Skeletal muscle tissue (tissue), 4 donors: ENCODE measurements around the gene RIPOR3. TPM values are rescaled to one million over a fixed set of nuclear protein-coding genes. Genes with fewer than 3 reads are reported as not detected.

Source experiments
- H3K27ac ChIP-seq: one replicate; pipeline ENCODE4 v1.7.0; 2013; ENCODE audit warnings: mild to moderate bottlenecking, low read depth, low read length, inconsistent platforms
- H3K27me3 ChIP-seq, 3 donors: one replicate each; pipeline ENCODE4 v1.7.0; 2013; ENCODE audit warnings: low read length in 3 of 3; ENCODE audit not compliant: control insufficient read depth in 3 of 3, insufficient read depth in 3 of 3
- H3K36me3 ChIP-seq, 3 donors: one replicate each; pipeline ENCODE4 v1.7.0; 2013; ENCODE audit warnings: low read length in 3 of 3; ENCODE audit not compliant: control insufficient read depth in 3 of 3, insufficient read depth in 3 of 3
- H3K4me1 ChIP-seq, 3 donors: one replicate each; pipeline ENCODE4 v1.7.0; 2013; ENCODE audit warnings: low read length in 3 of 3, mild to moderate bottlenecking in 3 of 3; ENCODE audit not compliant: control insufficient read depth in 3 of 3, insufficient read depth in 3 of 3
- H3K4me3 ChIP-seq, 3 donors: one replicate each; pipeline ENCODE4 v1.7.0; 2013; ENCODE audit warnings: low read length in 3 of 3
- H3K9ac ChIP-seq, 3 donors: one replicate each; pipeline ENCODE4 v1.7.0; 2013; ENCODE audit warnings: low read length in 3 of 3, mild to moderate bottlenecking in 3 of 3, moderate library complexity in 2 of 3, low read depth in 1 of 3
- H3K9me3 ChIP-seq, 3 donors: one replicate each; pipeline ENCODE4 v1.7.0; 2013; ENCODE audit warnings: low read length in 3 of 3; ENCODE audit not compliant: control insufficient read depth in 3 of 3
- total RNA-seq: library from RNA; depleted of rRNA; stranded (reverse); fragments of >200 nt; gene quantifications from one replicate; pipeline ENCODE4 v1.2.3, GENCODE V29; 2014
- donor health status: Osteomylitis.

The RIPOR3 gene
- total RNA-seq, 1 donor from 2014 or later = 2.6 TPM

GRCh38 chr20:50730765-50731054, 39.4 kb upstream of the RIPOR3 start:
- no peaks in the 10 kb centered on the region for H3K27me3 ChIP-seq
- H3K4me1 ChIP-seq = peaks cover 11 to 12% (median 11%) of the 10 kb centered on the region in 3 donors
- no peaks in the 10 kb centered on the region for H3K9me3 ChIP-seq
- no peaks in the 10 kb centered on the region for H3K36me3 ChIP-seq
- peak overlapping the region; percentile 50 for H3K27ac ChIP-seq
- H3K9ac ChIP-seq = peak overlapping the region; percentile 61 to 83 (median 61)
- peak overlapping the region; percentile 75 to 83 (median 79) for H3K4me3 ChIP-seq

- Histone ChIP-seq H3K27ac (peak overlapping the region; percentile 50), H3K9ac (peak overlapping the region; percentile 61 to 83 (median 61)), H3K36me3 (no peaks in the 10 kb centered on the region), H3K4me3 (peak overlapping the region; percentile 75 to 83 (median 79)), H3K27me3 (no peaks in the 10 kb centered on the region), H3K4me1 (peaks cover 11 to 15% (median 15%) of the 10 kb centered on the region in 3 donors), H3K9me3 (no peaks in the 10 kb centered on the region)
Observed at GRCh38 chr20:50729901-50730764, 38.8 kb upstream of the RIPOR3 start.

- Histone ChIP-seq H3K4me3 (no peak overlapping the region), H3K27me3 (no peaks in the 10 kb centered on the region), H3K36me3 (no peaks in the 10 kb centered on the region), H3K27ac (no peak overlapping the region), H3K4me1 (peaks cover 19 to 24% (median 24%) of the 10 kb centered on the region in 3 donors), H3K9ac (no peak overlapping the region), H3K9me3 (no peaks in the 10 kb centered on the region)
Observed at GRCh38 chr20:50728981-50729874, 37.9 kb upstream of the RIPOR3 start.

- no peak overlapping the region for H3K27ac ChIP-seq
Observed at GRCh38 chr20:50728486-50728980, 37.2 kb upstream of the RIPOR3 start.

GRCh38 chr20:50727792-50728485, 36.6 kb upstream of the RIPOR3 start:
- H3K36me3 ChIP-seq = no peaks in the 10 kb centered on the region
- H3K4me3 ChIP-seq = no peak overlapping the region
- no peak overlapping the region for H3K27ac ChIP-seq
- H3K4me1 ChIP-seq = peaks cover 21 to 25% (median 25%) of the 10 kb centered on the region in 3 donors
- H3K9me3 ChIP-seq = no peaks in the 10 kb centered on the region
- H3K9ac ChIP-seq = peak overlapping the region in 1 of 3 donors; percentile 43
- H3K27me3 ChIP-seq = no peaks in the 10 kb centered on the region

More at GRCh38 chr20:50728486-50728980, 37.2 kb upstream of the RIPOR3 start:
- Histone ChIP-seq H3K4me1 (peaks cover 21 to 25% (median 25%) of the 10 kb centered on the region in 3 donors), H3K36me3 (no peaks in the 10 kb centered on the region), H3K4me3 (no peak overlapping the region), H3K9me3 (no peaks in the 10 kb centered on the region), H3K27me3 (no peaks in the 10 kb centered on the region), H3K9ac (no peak overlapping the region)

- H3K27ac ChIP-seq = no peak overlapping the region
- H3K9ac ChIP-seq = no peak overlapping the region
- H3K4me1 ChIP-seq = peaks cover 19 to 24% (median 23%) of the 10 kb centered on the region in 3 donors
- no peaks in the 10 kb centered on the region for H3K36me3 ChIP-seq
- H3K4me3 ChIP-seq = no peak overlapping the region
- no peaks in the 10 kb centered on the region for H3K9me3 ChIP-seq
- no peaks in the 10 kb centered on the region for H3K27me3 ChIP-seq
Observed at GRCh38 chr20:50726955-50727791, 35.8 kb upstream of the RIPOR3 start.

- Histone ChIP-seq H3K4me3 (no peak overlapping the region), H3K27ac (no peak overlapping the region)
Observed at GRCh38 chr20:50725724-50726005, 34.3 kb upstream of the RIPOR3 start.

GRCh38 chr20:50724851-50725723, 33.7 kb upstream of the RIPOR3 start:
- Histone ChIP-seq H3K9ac (peak overlapping the region; percentile 53 to 71 (median 71)), H3K27me3 (no peaks in the 10 kb centered on the region), H3K4me1 (peaks cover 13 to 22% (median 21%) of the 10 kb centered on the region in 3 donors), H3K36me3 (no peaks in the 10 kb centered on the region), H3K4me3 (peak overlapping the region in 2 of 3 donors; percentile 2 to 49), H3K27ac (peak overlapping the region; percentile 56), H3K9me3 (no peaks in the 10 kb centered on the region)

More at GRCh38 chr20:50725724-50726005, 34.3 kb upstream of the RIPOR3 start:
- Histone ChIP-seq H3K36me3 (no peaks in the 10 kb centered on the region), H3K27me3 (no peaks in the 10 kb centered on the region), H3K4me1 (peaks cover 18 to 27% (median 24%) of the 10 kb centered on the region in 3 donors), H3K9me3 (no peaks in the 10 kb centered on the region), H3K9ac (no peak overlapping the region)
